Measurements from ENCODE around the gene HAAO. TPM values are rescaled to one million over a fixed set of nuclear protein-coding genes. Genes with fewer than 3 reads are reported as not detected.

HAAO gene
- total and polyA plus RNA-seq, 2 of the 8 experiments (the other 6 are each of a cell fraction or from before 2014, with no cell fraction given) = 2.5 to 7.0 TPM

DNA sequence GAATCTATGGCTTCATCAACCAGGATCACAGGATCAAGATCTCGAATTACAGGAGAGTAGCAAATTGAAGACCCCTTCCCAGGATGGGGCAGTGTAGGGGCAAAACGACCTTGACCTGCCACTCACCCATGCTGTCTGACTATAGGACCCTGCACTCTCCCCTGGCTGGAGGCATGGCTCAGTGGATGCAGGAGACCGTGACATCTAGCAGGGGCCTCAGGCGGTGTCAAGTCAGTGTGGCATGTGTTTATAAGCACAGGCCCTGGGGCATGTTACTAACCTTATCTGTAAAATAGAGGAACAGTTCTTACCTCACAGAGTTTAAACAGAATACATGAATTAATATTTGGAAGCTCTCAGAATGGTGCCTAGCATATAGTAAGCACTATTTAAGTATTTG lies 3.5 kb downstream of the HAAO start (continued):
- TF ChIP-seq, protein P1, sequence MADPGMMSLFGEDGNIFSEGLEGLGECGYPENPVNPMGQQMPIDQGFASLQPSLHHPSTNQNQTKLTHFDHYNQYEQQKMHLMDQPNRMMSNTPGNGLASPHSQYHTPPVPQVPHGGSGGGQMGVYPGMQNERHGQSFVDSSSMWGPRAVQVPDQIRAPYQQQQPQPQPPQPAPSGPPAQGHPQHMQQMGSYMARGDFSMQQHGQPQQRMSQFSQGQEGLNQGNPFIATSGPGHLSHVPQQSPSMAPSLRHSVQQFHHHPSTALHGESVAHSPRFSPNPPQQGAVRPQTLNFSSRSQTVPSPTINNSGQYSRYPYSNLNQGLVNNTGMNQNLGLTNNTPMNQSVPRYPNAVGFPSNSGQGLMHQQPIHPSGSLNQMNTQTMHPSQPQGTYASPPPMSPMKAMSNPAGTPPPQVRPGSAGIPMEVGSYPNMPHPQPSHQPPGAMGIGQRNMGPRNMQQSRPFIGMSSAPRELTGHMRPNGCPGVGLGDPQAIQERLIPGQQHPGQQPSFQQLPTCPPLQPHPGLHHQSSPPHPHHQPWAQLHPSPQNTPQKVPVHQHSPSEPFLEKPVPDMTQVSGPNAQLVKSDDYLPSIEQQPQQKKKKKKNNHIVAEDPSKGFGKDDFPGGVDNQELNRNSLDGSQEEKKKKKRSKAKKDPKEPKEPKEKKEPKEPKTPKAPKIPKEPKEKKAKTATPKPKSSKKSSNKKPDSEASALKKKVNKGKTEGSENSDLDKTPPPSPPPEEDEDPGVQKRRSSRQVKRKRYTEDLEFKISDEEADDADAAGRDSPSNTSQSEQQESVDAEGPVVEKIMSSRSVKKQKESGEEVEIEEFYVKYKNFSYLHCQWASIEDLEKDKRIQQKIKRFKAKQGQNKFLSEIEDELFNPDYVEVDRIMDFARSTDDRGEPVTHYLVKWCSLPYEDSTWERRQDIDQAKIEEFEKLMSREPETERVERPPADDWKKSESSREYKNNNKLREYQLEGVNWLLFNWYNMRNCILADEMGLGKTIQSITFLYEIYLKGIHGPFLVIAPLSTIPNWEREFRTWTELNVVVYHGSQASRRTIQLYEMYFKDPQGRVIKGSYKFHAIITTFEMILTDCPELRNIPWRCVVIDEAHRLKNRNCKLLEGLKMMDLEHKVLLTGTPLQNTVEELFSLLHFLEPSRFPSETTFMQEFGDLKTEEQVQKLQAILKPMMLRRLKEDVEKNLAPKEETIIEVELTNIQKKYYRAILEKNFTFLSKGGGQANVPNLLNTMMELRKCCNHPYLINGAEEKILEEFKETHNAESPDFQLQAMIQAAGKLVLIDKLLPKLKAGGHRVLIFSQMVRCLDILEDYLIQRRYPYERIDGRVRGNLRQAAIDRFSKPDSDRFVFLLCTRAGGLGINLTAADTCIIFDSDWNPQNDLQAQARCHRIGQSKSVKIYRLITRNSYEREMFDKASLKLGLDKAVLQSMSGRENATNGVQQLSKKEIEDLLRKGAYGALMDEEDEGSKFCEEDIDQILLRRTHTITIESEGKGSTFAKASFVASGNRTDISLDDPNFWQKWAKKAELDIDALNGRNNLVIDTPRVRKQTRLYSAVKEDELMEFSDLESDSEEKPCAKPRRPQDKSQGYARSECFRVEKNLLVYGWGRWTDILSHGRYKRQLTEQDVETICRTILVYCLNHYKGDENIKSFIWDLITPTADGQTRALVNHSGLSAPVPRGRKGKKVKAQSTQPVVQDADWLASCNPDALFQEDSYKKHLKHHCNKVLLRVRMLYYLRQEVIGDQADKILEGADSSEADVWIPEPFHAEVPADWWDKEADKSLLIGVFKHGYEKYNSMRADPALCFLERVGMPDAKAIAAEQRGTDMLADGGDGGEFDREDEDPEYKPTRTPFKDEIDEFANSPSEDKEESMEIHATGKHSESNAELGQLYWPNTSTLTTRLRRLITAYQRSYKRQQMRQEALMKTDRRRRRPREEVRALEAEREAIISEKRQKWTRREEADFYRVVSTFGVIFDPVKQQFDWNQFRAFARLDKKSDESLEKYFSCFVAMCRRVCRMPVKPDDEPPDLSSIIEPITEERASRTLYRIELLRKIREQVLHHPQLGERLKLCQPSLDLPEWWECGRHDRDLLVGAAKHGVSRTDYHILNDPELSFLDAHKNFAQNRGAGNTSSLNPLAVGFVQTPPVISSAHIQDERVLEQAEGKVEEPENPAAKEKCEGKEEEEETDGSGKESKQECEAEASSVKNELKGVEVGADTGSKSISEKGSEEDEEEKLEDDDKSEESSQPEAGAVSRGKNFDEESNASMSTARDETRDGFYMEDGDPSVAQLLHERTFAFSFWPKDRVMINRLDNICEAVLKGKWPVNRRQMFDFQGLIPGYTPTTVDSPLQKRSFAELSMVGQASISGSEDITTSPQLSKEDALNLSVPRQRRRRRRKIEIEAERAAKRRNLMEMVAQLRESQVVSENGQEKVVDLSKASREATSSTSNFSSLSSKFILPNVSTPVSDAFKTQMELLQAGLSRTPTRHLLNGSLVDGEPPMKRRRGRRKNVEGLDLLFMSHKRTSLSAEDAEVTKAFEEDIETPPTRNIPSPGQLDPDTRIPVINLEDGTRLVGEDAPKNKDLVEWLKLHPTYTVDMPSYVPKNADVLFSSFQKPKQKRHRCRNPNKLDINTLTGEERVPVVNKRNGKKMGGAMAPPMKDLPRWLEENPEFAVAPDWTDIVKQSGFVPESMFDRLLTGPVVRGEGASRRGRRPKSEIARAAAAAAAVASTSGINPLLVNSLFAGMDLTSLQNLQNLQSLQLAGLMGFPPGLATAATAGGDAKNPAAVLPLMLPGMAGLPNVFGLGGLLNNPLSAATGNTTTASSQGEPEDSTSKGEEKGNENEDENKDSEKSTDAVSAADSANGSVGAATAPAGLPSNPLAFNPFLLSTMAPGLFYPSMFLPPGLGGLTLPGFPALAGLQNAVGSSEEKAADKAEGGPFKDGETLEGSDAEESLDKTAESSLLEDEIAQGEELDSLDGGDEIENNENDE (IDR thresholded peaks at IDR 0.05; ENCODE audit: insufficient replicate concordance, low read length) = no peak
- TF ChIP-seq KDM4A (IDR thresholded peaks at IDR 0.05; ENCODE audit: low read depth, low read length, severe bottlenecking) (no peak), TEAD4 (IDR thresholded peaks at IDR 0.05; ENCODE audit: low read depth, low read length) (no peak), SP4 (IDR thresholded peaks at IDR 0.05; ENCODE audit: low read length) (no peak), SUZ12 (IDR thresholded peaks at IDR 0.05; ENCODE audit: low read length) (no peak), GTF2F1 (IDR thresholded peaks at IDR 0.05; ENCODE audit: borderline replicate concordance, low read depth, low read length) (no peak), NANOG (IDR thresholded peaks at IDR 0.05; ENCODE audit: insufficient read depth, low read depth, low read length, poor library complexity, severe bottlenecking) (no peak), TBP (IDR thresholded peaks at IDR 0.05; ENCODE audit: low read depth, low read length) (no peak)

All from H1 (cell line).